ENCODE results near the gene CALN1. TPM values are rescaled to one million over a fixed set of nuclear protein-coding genes. Genes with fewer than 3 reads are reported as not detected.

The CALN1 gene
- total RNA-seq, 1 donor from 2014 or later = not detected

DNA sequence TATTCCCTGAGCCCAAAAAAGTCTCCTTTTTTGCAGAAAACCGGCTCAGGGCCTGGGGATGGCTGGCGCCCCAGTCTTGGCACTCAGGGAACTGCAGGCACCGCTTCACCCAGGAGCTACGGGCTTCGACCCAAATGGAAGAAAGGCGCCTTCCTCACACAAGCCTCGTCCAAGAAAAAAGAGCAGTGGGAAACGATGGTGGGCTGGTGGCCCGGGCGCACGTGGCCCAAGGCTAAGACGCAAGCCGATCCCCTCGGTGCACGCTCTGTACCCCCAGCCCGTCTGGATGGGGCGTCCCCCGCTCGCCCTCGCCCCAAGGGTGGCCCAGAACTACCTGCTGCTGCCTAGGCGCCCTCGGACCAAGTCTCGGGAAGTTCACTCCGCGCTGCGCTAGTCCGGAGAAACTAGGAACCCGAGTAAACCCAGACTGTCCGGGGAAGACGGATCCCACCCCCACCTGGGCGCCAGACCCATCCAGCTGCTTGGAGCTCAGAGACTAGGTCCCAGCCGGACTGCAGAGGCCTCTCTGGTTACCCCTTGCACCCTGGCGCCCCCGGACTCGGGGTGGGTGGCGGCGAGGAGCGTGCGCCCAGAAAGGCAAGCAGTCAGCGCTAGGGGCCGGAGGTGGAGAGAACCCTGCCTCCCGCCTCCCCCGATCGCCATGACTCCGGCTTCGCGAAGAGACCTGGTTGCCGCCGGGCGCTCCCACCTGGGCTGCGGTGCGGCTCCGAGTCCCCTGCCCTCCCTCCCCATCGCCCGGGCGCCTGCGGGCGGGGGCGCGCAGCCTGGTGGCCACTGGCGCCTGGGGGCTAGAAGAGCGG lies 76.4 kb downstream of the CALN1 start:
- Mint-ChIP-seq H3K9me3 (peaks cover 10% of the 10 kb centered on the region), H3K4me1 (ENCODE audit: low read depth) (no peaks in the 10 kb centered on the region), H3K27ac (no peak overlapping the region), H3K27me3 (ENCODE audit: low read depth) (peaks cover 21% of the 10 kb centered on the region), H3K4me3 (ENCODE audit: low read depth) (no peak overlapping the region), H3K36me3 (ENCODE audit: low read depth) (no peaks in the 10 kb centered on the region)
- DNase-seq (ENCODE audit: low spot score) = no peak
- intact Hi-C loops (cut with micrococcal nuclease) = no loop called here

DNA sequence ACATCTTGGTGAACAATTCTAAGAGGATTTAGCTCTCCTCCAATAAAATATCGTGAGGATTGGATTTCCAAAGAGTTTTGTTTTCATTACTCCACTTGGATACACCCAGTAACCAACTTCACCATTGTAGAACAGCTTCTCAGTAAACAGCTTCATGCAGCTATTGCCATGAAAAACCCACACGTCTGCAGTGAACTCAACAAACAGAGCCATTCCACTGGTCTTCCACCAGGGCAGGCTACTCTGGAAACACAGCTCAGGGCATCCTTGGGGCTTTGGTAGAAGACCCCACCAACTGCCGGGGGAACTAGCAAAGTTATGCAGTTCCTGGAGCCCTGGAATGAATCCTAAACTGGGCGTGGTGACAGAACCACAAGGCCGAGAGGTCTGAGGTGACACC lies 77.4 kb downstream of the CALN1 start:
- Mint-ChIP-seq H3K36me3 (ENCODE audit: low read depth) (no peaks in the 10 kb centered on the region), H3K4me1 (ENCODE audit: low read depth) (no peaks in the 10 kb centered on the region), H3K4me3 (ENCODE audit: low read depth) (no peak overlapping the region), H3K27ac (no peak overlapping the region), H3K27me3 (ENCODE audit: low read depth) (peaks cover 21% of the 10 kb centered on the region), H3K9me3 (peaks cover 10% of the 10 kb centered on the region)
- no peak for DNase-seq (ENCODE audit: low spot score)
- intact Hi-C loops (cut with micrococcal nuclease) = no loop called here

DNA sequence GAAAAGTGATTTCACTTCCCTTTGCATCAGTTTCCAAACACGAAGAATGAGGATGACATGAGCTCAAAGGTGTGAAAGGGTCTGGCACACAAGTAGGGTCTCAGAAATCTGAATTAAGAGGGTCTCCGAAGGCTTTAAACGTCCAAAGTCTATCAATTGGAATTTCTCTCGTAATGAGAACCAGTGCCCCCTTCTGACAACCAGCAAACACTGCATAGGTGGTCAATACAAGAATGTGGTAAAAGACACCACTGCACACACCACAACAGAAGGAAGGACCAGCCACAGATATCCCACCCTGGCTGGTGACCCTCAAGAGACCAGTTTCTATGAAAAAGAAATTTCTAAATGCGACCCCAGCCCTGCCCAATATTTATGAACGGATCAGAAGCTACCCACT lies 78.1 kb downstream of the CALN1 start:
- intact Hi-C loops (cut with micrococcal nuclease) = no loop called here
- Mint-ChIP-seq H3K27me3 (ENCODE audit: low read depth) (peaks cover 21% of the 10 kb centered on the region), H3K4me3 (ENCODE audit: low read depth) (no peak overlapping the region)

DNA sequence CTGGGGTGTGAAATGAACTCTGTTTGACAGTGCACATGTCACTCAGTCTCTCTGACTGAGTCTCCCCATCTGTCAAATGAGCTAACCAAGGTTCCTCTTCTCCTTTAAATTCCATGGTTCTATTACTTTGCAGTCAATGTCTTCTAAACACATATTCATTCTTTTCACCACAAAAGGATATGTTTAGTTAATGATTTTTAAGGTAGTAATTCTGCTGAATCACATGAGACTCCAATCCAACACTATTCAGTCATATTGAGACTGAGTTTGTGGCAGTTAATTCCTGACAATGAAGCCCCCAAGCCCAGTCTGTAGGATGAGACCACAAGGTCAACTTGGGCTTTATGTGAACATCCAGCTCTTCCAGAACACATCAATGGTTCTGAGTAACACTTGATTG lies 85.3 kb downstream of the CALN1 start:
- Mint-ChIP-seq H3K9me3 (peaks cover 9% of the 10 kb centered on the region), H3K4me3 (ENCODE audit: low read depth) (no peak overlapping the region), H3K27ac (no peak overlapping the region), H3K27me3 (ENCODE audit: low read depth) (no peaks in the 10 kb centered on the region), H3K4me1 (ENCODE audit: low read depth) (no peaks in the 10 kb centered on the region), H3K36me3 (ENCODE audit: low read depth) (no peaks in the 10 kb centered on the region)
- intact Hi-C loops (cut with micrococcal nuclease) = no loop called here
- no peak for DNase-seq (ENCODE audit: low spot score)

More for the DNA sequence above, 78.1 kb downstream of the CALN1 start:
- DNase-seq (ENCODE audit: low spot score) = no peak
- Mint-ChIP-seq H3K36me3 (ENCODE audit: low read depth) (no peaks in the 10 kb centered on the region), H3K4me1 (ENCODE audit: low read depth) (no peaks in the 10 kb centered on the region), H3K9me3 (peaks cover 10% of the 10 kb centered on the region), H3K27ac (no peak overlapping the region)

DNA sequence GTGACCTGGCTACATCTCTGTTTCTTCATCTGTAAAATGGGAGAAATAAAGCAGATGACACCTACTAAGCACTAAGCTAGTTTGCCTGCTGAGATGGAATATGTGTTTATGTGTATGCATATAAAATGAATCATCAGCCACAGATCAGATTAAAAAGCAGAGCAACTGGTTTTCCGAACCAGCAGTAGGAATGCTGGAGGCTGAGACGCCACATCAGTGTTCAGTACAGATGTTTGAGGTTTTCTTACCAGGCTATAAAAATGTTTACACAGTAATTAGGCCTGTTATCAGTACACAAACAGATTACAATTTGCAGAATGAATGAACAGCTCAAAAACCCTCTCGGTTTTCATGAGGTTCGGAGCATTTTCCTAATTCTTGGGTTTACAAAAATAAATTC lies 85.8 kb downstream of the CALN1 start:
- Mint-ChIP-seq H3K9me3 (peaks cover 9% of the 10 kb centered on the region), H3K36me3 (ENCODE audit: low read depth) (no peaks in the 10 kb centered on the region), H3K4me1 (ENCODE audit: low read depth) (no peaks in the 10 kb centered on the region), H3K27me3 (ENCODE audit: low read depth) (no peaks in the 10 kb centered on the region), H3K4me3 (ENCODE audit: low read depth) (no peak overlapping the region), H3K27ac (no peak overlapping the region)
- intact Hi-C loops (cut with micrococcal nuclease) = no loop called here
- no peak for DNase-seq (ENCODE audit: low spot score)

DNA sequence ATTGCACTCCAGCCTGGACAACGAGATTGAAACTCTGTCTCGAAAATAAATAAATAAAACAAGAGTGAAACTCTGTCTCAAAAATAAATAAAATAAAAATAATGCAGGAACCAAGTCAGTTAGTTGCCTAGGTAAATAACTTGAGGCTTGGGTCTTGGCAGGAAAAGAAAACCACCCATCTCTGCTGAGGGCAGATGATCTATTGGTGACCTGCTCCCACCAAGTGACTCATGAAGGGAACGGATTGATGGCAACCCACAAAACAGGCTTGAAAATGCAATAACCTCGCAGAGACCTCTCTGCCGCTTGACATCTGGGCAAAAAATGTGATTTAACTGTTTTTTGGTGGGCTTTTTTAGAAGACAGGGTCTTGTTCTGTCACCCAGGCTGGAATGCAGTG lies 86.6 kb downstream of the CALN1 start:
- intact Hi-C loops (cut with micrococcal nuclease) = no loop called here
- DNase-seq (ENCODE audit: low spot score) = no peak
- H3K36me3 Mint-ChIP-seq (ENCODE audit: low read depth) = no peaks in the 10 kb centered on the region
- H3K27me3 Mint-ChIP-seq (ENCODE audit: low read depth) = no peaks in the 10 kb centered on the region
- H3K9me3 Mint-ChIP-seq = peaks cover 8% of the 10 kb centered on the region
- H3K4me3 Mint-ChIP-seq (ENCODE audit: low read depth) = no peak overlapping the region
- no peaks in the 10 kb centered on the region for H3K4me1 Mint-ChIP-seq (ENCODE audit: low read depth)
- H3K27ac Mint-ChIP-seq = no peak overlapping the region

DNA sequence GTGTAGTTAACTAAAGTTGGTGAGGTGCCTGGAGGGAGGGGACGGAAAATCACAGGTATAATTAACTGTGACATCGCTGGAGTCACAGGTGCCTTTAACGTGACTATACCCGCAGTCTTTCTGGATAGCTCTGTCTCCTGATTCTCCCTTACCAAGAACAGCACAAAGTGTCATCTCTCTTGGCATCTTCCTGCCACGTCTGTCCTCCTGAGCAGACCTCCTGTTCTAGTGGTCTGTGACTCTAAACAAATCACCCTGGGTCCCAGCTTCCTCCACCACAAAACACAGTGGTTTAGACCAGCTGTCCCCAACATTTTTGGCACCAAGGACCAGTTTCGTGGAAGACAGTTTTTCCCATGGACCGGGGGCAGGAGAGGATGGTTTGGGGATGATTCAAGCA lies 90.5 kb downstream of the CALN1 start:
- intact Hi-C loops (cut with micrococcal nuclease) = no loop called here
- H3K27ac Mint-ChIP-seq = no peak overlapping the region
- no peaks in the 10 kb centered on the region for H3K36me3 Mint-ChIP-seq (ENCODE audit: low read depth)
- no peaks in the 10 kb centered on the region for H3K4me1 Mint-ChIP-seq (ENCODE audit: low read depth)
- peaks cover 4% of the 10 kb centered on the region for H3K9me3 Mint-ChIP-seq
- no peaks in the 10 kb centered on the region for H3K27me3 Mint-ChIP-seq (ENCODE audit: low read depth)
- DNase-seq (ENCODE audit: low spot score) = no peak
- no peak overlapping the region for H3K4me3 Mint-ChIP-seq (ENCODE audit: low read depth)

DNA sequence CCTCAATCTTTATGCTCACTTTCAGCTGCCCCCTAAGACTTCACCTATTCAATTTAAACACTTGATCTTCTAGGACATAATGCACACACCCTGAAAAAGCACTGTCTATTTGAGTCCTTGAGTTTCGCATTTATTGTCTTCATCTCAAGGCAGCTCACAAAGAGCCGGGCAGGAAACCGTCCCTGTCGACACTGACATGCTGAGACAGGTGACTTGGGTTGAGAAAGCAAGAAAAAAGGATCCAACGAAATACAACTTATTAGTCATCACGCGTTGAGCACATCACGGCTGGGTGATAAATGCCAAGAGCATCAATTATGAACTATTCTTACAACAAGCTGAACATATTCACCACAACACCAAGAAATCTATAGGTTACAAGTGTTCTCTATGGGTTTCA lies 91.1 kb downstream of the CALN1 start:
- intact Hi-C loops (cut with micrococcal nuclease) = no loop called here
- no peaks in the 10 kb centered on the region for H3K36me3 Mint-ChIP-seq (ENCODE audit: low read depth)
- no peak overlapping the region for H3K4me3 Mint-ChIP-seq (ENCODE audit: low read depth)
- H3K27me3 Mint-ChIP-seq (ENCODE audit: low read depth) = no peaks in the 10 kb centered on the region
- no peak for DNase-seq (ENCODE audit: low spot score)
- no peaks in the 10 kb centered on the region for H3K4me1 Mint-ChIP-seq (ENCODE audit: low read depth)
- no peak overlapping the region for H3K27ac Mint-ChIP-seq
- peaks cover 4% of the 10 kb centered on the region for H3K9me3 Mint-ChIP-seq

DNA sequence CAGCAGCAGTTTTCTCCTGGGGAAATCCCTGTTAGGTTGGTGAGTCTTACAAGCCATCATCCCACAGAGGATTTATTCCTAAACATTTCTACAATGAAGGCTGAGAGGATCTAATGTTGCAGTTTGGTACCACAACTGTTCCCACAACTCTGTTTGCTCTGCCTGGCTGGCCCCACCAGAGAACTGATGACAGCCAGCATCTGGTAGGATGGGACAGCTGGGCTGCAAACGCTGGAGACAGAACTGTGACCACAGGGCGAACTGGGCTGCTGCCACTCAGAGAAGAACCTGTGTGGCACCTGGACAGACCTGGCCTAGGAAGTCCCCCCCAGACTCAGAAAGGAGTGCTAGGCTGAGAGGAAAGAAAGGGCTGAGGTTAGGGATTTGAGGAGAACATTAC lies 94.8 kb downstream of the CALN1 start:
- Mint-ChIP-seq H3K9me3 (peaks cover 4% of the 10 kb centered on the region), H3K4me3 (ENCODE audit: low read depth) (no peak overlapping the region), H3K4me1 (ENCODE audit: low read depth) (no peaks in the 10 kb centered on the region), H3K27ac (no peak overlapping the region), H3K27me3 (ENCODE audit: low read depth) (no peaks in the 10 kb centered on the region), H3K36me3 (ENCODE audit: low read depth) (no peaks in the 10 kb centered on the region)
- DNase-seq (ENCODE audit: low spot score) = no peak
- intact Hi-C loops (cut with micrococcal nuclease) = no loop called here

DNA sequence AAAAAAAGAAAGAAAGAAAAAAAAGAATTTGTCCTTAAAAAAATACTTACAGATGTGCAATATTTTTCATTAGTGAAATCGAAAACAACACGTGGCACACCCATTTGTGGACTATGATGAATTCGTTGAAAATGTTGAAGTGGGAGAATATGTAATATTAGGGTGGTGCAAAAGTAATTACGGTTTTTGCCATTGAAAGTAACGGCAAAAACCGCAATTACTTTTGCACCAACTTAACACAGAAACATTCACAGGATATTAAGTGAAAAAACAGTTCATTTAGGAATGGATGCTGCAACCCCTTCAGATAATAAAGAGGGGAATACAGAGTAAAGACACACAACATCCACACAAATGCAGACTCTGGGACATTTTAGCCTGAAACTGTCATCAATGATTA lies 96.0 kb downstream of the CALN1 start:
- Mint-ChIP-seq H3K36me3 (ENCODE audit: low read depth) (no peaks in the 10 kb centered on the region), H3K9me3 (peaks cover 2% of the 10 kb centered on the region), H3K4me3 (ENCODE audit: low read depth) (no peak overlapping the region), H3K27me3 (ENCODE audit: low read depth) (no peaks in the 10 kb centered on the region), H3K4me1 (ENCODE audit: low read depth) (no peaks in the 10 kb centered on the region), H3K27ac (no peak overlapping the region)
- intact Hi-C loops (cut with micrococcal nuclease) = no loop called here
- DNase-seq (ENCODE audit: low spot score) = no peak

DNA sequence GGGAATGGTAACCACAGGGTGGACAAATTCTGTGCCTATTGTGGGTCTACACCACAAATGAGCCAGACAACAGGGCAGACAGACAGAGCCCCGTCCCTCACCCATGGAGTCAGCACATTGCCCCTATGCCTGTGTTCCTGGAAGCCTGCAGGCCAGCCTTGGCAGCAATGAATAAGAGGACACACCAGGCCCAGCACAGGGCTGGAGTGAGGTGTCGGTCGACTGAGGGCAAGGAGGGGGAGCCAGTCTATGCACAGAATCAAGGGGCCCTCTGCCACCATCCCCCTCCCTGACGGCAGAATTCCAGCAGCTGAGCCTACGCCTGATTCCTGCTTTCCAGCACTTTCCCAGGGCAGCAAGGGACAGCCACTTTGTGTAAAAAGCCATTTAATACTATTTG lies 98.2 kb downstream of the CALN1 start:
- H3K36me3 Mint-ChIP-seq (ENCODE audit: low read depth) = no peaks in the 10 kb centered on the region
- intact Hi-C loops (cut with micrococcal nuclease) = no loop called here
- H3K4me1 Mint-ChIP-seq (ENCODE audit: low read depth) = no peaks in the 10 kb centered on the region
- DNase-seq (ENCODE audit: low spot score) = no peak
- H3K4me3 Mint-ChIP-seq (ENCODE audit: low read depth) = no peak overlapping the region
- no peaks in the 10 kb centered on the region for H3K9me3 Mint-ChIP-seq
- no peak overlapping the region for H3K27ac Mint-ChIP-seq
- no peaks in the 10 kb centered on the region for H3K27me3 Mint-ChIP-seq (ENCODE audit: low read depth)

DNA sequence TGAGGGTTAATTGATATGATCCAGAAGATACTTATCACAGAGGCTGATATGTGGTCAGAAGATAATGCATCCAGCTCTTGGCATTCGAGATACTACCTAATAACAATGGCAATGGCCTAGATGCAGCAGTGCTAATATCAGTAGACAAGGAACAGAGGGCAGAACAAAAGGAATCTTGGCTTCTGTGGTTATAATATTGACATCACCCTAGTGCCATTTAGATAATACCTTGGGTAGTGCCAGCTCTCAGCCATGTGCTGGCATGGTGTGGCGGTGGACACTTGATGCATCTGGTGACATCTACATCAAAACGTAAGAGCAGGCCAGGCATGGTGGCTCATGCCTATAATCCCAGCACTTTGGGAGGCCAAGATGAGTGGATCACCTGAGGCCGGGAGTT lies 101.8 kb downstream of the CALN1 start:
- H3K4me1 Mint-ChIP-seq (ENCODE audit: low read depth) = no peaks in the 10 kb centered on the region
- H3K27me3 Mint-ChIP-seq (ENCODE audit: low read depth) = no peaks in the 10 kb centered on the region
- H3K36me3 Mint-ChIP-seq (ENCODE audit: low read depth) = no peaks in the 10 kb centered on the region
- H3K4me3 Mint-ChIP-seq (ENCODE audit: low read depth) = no peak overlapping the region
- intact Hi-C loops (cut with micrococcal nuclease) = no loop called here
- no peak for DNase-seq (ENCODE audit: low spot score)
- H3K9me3 Mint-ChIP-seq = no peaks in the 10 kb centered on the region
- no peak overlapping the region for H3K27ac Mint-ChIP-seq

DNA sequence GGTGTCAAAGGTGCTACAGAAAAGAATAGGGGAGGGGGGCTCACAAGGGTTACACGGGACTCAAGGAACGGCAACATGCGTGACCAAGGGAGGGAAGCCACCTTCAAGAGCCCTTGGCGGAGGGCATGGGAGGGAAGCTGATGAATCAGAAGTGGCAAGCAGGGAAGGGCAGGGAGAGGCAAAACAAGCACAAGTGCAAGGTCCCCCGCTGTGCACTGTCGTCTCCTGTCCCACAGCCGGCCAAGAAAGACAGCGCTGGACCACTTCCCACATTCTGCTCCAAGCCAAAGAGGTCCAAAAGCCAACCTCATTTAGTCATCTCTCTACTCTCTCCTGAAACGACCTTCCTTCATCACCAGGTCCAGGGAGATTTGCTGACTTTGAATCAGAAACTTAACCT lies 102.7 kb downstream of the CALN1 start:
- intact Hi-C loops (cut with micrococcal nuclease) = no loop called here
- H3K27me3 Mint-ChIP-seq (ENCODE audit: low read depth) = no peaks in the 10 kb centered on the region
- H3K4me3 Mint-ChIP-seq (ENCODE audit: low read depth) = no peak overlapping the region

DNA sequence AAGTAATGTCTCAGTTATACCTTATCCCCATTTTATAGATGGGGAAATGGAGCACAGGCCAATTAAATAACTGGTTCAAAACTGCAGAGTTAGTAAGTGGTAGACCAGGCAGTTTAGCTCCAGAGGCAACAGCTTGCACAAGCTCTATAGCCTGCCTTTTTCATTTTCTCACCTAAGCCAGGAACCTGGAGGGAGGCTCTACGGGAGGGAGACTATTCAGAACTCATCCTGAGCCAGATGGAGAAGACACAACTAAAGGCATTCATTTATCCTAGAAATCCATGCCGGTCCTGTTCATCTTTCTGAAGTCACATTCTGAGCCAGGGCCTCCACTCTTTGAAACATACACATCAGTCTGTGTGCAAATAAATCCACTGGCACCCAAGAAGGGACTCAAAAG lies 103.2 kb downstream of the CALN1 start:
- Mint-ChIP-seq H3K27ac (no peak overlapping the region), H3K4me3 (ENCODE audit: low read depth) (no peak overlapping the region), H3K9me3 (no peaks in the 10 kb centered on the region), H3K27me3 (ENCODE audit: low read depth) (no peaks in the 10 kb centered on the region), H3K4me1 (ENCODE audit: low read depth) (no peaks in the 10 kb centered on the region), H3K36me3 (ENCODE audit: low read depth) (no peaks in the 10 kb centered on the region)
- intact Hi-C loops (cut with micrococcal nuclease) = no loop called here
- no peak for DNase-seq (ENCODE audit: low spot score)

More for the DNA sequence above, 102.7 kb downstream of the CALN1 start:
- Mint-ChIP-seq H3K27ac (no peak overlapping the region), H3K4me1 (ENCODE audit: low read depth) (no peaks in the 10 kb centered on the region), H3K36me3 (ENCODE audit: low read depth) (no peaks in the 10 kb centered on the region), H3K9me3 (no peaks in the 10 kb centered on the region)
- no peak for DNase-seq (ENCODE audit: low spot score)

Data from activated T-helper 2 cell treated with anti-CD3 and anti-CD28 coated beads, Interferon-gamma antibody, Interleukin-2, Interleukin-4, amounts not matched to agents 10 μg/mL and 5 μg/mL and 100 μg/mL, durations not matched to agents 14 hours and 24 hours and 36 hours (primary cell).